Heart right ventricle (tissue), 16 donors: ENCODE results near the gene TARS1. TPM values are rescaled to one million over a fixed set of nuclear protein-coding genes. Genes with fewer than 3 reads are reported as not detected.

Experiments used
- ATAC-seq, 8 donors: fragments of 200-7000 bp; cut with Tn5 transposase; one replicate each; pipeline ENCODE4 v1.9.1; 2020; ENCODE audit warnings: mild to moderate bottlenecking in 8 of 8, moderate library complexity in 8 of 8, moderate number of reproducible peaks in 1 of 8
- DNase-seq, 2 donors: peaks; one replicate each; pipeline ENCODE4 v3.0.0-alpha.2; 2020
- H3K27ac ChIP-seq, 10 donors: fragments of 200-600 bp; sonication (generic) in 2 of 10; one replicate each; pipeline versions ENCODE4 v1.5.0 to v1.8.0; 2020 to 2022; ENCODE audit warnings: mild to moderate bottlenecking in 3 of 10
- H3K27me3 ChIP-seq, 7 donors: fragments of 200-600 bp; one replicate each; pipeline ENCODE4 v1.8.0; 2021 to 2022; ENCODE audit warnings: mild to moderate bottlenecking in 2 of 7
- H3K36me3 ChIP-seq, 9 donors: fragments of 200-600 bp; sonication (generic) in 1 of 9; one replicate each; pipeline versions ENCODE4 v1.5.0 to v1.8.0; 2020 to 2022; ENCODE audit warnings: mild to moderate bottlenecking in 2 of 9
- H3K4me1 ChIP-seq, 9 donors: fragments of 200-600 bp; sonication (generic) in 1 of 9; one replicate each; pipeline versions ENCODE4 v1.5.0 to v1.8.0; 2020 to 2022; ENCODE audit warnings: mild to moderate bottlenecking in 4 of 9
- H3K4me3 ChIP-seq, 10 donors: fragments of 200-600 bp; sonication (generic) in 2 of 10; one replicate each; pipeline versions ENCODE4 v1.5.0 to v1.8.0; 2020 to 2022; ENCODE audit warnings: mild to moderate bottlenecking in 7 of 10, moderate library complexity in 2 of 10
- H3K9me3 ChIP-seq, 11 donors: fragments of 200-600 bp in 10 of 11; sonication (generic) in 2 of 11; one replicate each; pipeline versions ENCODE4 v1.5.0 to v1.8.0; 2013 to 2022; ENCODE audit warnings: mild to moderate bottlenecking in 2 of 11, control low read depth in 1 of 11, moderate library complexity in 1 of 11
- CTCF ChIP-seq, 9 donors: fragments of 200-600 bp; sonication (generic) in 2 of 9; IDR thresholded peaks; one replicate each; pipeline versions ENCODE4 v1.5.0 to v1.8.0; 2021 to 2022; ENCODE audit warnings: antibody characterized with exemption in 9 of 9, mild to moderate bottlenecking in 5 of 9, moderate library complexity in 1 of 9
- WGBS, 2 donors: extraction: QIAGEN DNeasy Blood & Tissue Kit; methylation state at CpG; one replicate each; pipeline ENCODE4 v1.1.7; 2013; ENCODE audit warnings: inconsistent platforms in 1 of 2; 5-methylcytosine and 5-hydroxymethylcytosine counted together
- intact Hi-C, 10 donors: fragments of 100-400 bp; cut with DNase I; formaldehyde crosslinking; loops; one replicate each; pipeline versions ENCODE4 v1.11.1 to v1.14.2; 2022
- long read RNA-seq, 3 donors: library from polyadenylated mRNA; unstranded; transcript quantifications; one replicate each; pipeline ENCODE4 v2.0.0, GENCODE V29; 2020 to 2021
- polyA plus RNA-seq, 2 donors: library from polyadenylated mRNA; stranded (reverse); fragments of 200-250 nt; gene quantifications; one replicate each; pipeline ENCODE4 v1.2.3, GENCODE V29; 2013
- total RNA-seq, 10 donors: library from RNA; stranded (reverse); fragmentation: NEBNext Ultra II Directional in 3 of 10; extraction: Animal tissue kit (Norgen Biotek cat#: 25700) in 3 of 10; gene quantifications; one replicate each; pipeline versions ENCODE4 v1.2.1 to v1.2.4, GENCODE V29; 2021 to 2023
- donor health status: Arrhythmogenic right ventricular cardiomyopathy.
- donor health status: ischemic (EF 13 %, LVEDD 7.1; RV severe dilation, severe dysfunction).
- donor health status: healthy with polysubstance abuse.
- donor health status: DM: no; HTN: yes; CAD: no.
- donor health status: DM: no; HTN: no; CAD: no.
- donor health status: ischemic (EF 25% LVEDD 6.9; RV normal size, moderate dysfunction).
- donor health status: ischemic (EF 25% LVEDD 5.7; RV mildly dilated, moderate dysfunction).
- donor health status: healthy.
- donor health status: DM: yes; HTN: yes; CAD: no.
- donor health status: Ischemic cardiomyopathy.
- donor health status: ischemic (EF 35%, LVEDD 5.7; RV mildly dilated, moderate dysfunction).
- donor health status: nonischemic (EF 11% LVEDD 7.7; RV severe dilation, severe dysfunction).
- donor health status: DM: yes; HTN: yes; CAD: no.
- donor health status: PGD.
- donor health status: ischemic (EF 29% LVEDD 5.4; RV normal size, mild dysfunction).
- donor health status: nonischemic (EF 23%, LVEDD 6.1; RV moderate dilation, normal function).

The TARS1 gene
- 10 to 100 TPM; 61.9 to 97.8 (median 74.5) TPM for total RNA-seq
- polyA plus RNA-seq: 10 to 100 TPM; 59.3 to 60.6 TPM
- long read RNA-seq, donor 1, full-length matches to known transcripts: 83 of 90 reads
- long read RNA-seq, donor 1, partial matches to known transcripts: 5 of 90 reads
- long read RNA-seq, donor 1, other reads (novel, unspliced or antisense): 2 of 90 reads
- long read RNA-seq, donor 2, full-length matches to known transcripts: 92 of 105 reads
- long read RNA-seq, donor 2, partial matches to known transcripts: 9 of 105 reads
- long read RNA-seq, donor 2, other reads (novel, unspliced or antisense): 4 of 105 reads
- long read RNA-seq, donor 3, full-length matches to known transcripts: 218 of 260 reads
- long read RNA-seq, donor 3, partial matches to known transcripts: 36 of 260 reads
- long read RNA-seq, donor 3, other reads (novel, unspliced or antisense): 6 of 260 reads

- DNase-seq (peak; percentile 95 to 100), ATAC-seq (peak; percentile 97 to 100 (median 98))
- no peak for TF ChIP-seq CTCF (IDR thresholded peaks at IDR 0.05)
- Histone ChIP-seq H3K27ac (peak within 1 kb of the TSS; percentile 78 to 95 (median 93)), H3K4me1 (peaks cover 0 to 52% (median 50%) of the 10 kb centered on the region in 9 donors), H3K36me3 (peaks cover 0 to 15% (median under 1%) of the 10 kb centered on the region in 9 donors), H3K9me3 (no peaks in the 10 kb centered on the region), H3K4me3 (peak within 1 kb of the TSS; percentile 55 to 88 (median 75)), H3K27me3 (no peaks in the 10 kb centered on the region)
- WGBS, 2 donors: 0 to 1% methylated on average over 52 of the region's 52 CpGs
- intact Hi-C loops: loop anchor here in 3 of 10 donors (5.0 to 10.0 kb wide), 3 partner anchors 567 to 1494 kb away; partner anchors contain the start of genes AMACR (in 1 of the 3) and DNAJC21 (in 1 of the 3)
These were observed at the start of gene TARS1 for GRCh38 chr5:33440482-33441240. Gene TARS1, plus strand, starts transcription at chr5:33440965. Its CDS starts 122 bp downstream, at chr5:33441087.

- intact Hi-C loops: no loop called here
- Histone ChIP-seq H3K27ac (no peak overlapping the region), H3K4me3 (no peak overlapping the region), H3K4me1 (peaks cover 0 to 4% (median 0%) of the 10 kb centered on the region in 9 donors), H3K9me3 (peaks cover 0 to 8% (median 0%) of the 10 kb centered on the region in 11 donors), H3K27me3 (no peaks in the 10 kb centered on the region), H3K36me3 (no peaks in the 10 kb centered on the region)
- WGBS, 2 donors: 84 to 85% methylated on average over 1 of the region's 1 CpG
- ATAC-seq: no peak
- no peak for TF ChIP-seq CTCF (IDR thresholded peaks at IDR 0.05)
- no peak for DNase-seq
These were observed 42.3 kb upstream of the TARS1 start for GRCh38 chr5:33398501-33398900.

- no peak for DNase-seq
- intact Hi-C loops: no loop called here
- Histone ChIP-seq H3K9me3 (no peaks in the 10 kb centered on the region), H3K36me3 (no peaks in the 10 kb centered on the region), H3K27me3 (no peaks in the 10 kb centered on the region), H3K4me3 (no peak overlapping the region), H3K4me1 (peaks cover 0 to 4% (median 0%) of the 10 kb centered on the region in 9 donors), H3K27ac (no peak overlapping the region)
- 48 to 65% methylated on average over 4 of the region's 4 CpGs for WGBS, 2 donors
- no peak for ATAC-seq
- TF ChIP-seq CTCF (IDR thresholded peaks at IDR 0.05): no peak
These were observed 40.1 kb upstream of the TARS1 start for GRCh38 chr5:33400675-33401074.
